ENCODE data around the gene PAQR5.

- TF ChIP-seq CTCF (IDR thresholded peaks at IDR 0.05; ENCODE audit: borderline replicate concordance, extremely low read depth, low read length, poor library complexity, severe bottlenecking) (no peak), EZH2 (IDR thresholded peaks at IDR 0.05; ENCODE audit: borderline replicate concordance, low read depth, low read length, severe bottlenecking) (no peak)
Measured at GRCh38 chr15:69341356-69341755, 42.6 kb downstream of the PAQR5 start.

Data from DND-41 (cell line).